ENCODE measurements around the gene ELMO3. TPM values are rescaled to one million over a fixed set of nuclear protein-coding genes. Genes with fewer than 3 reads are reported as not detected.

The ELMO3 gene
- total and polyA plus RNA-seq, 2 of the 4 experiments (the other 2 are of a cell fraction) = 0.36 to 1.6 TPM

GRCh38 chr16:67157892-67158635 lies 40.9 kb upstream of the ELMO3 start (continued):
- no peak for TF ChIP-seq CTCF (conservative IDR thresholded peaks at IDR 0.05; ENCODE audit: low read depth, low read length)
- TF ChIP-seq USF2 (IDR thresholded peaks at IDR 0.05; ENCODE audit: low read depth, low read length) = no peak
- no peak for TF ChIP-seq CEBPB (IDR thresholded peaks at IDR 0.05; ENCODE audit: low read depth, low read length)
- no peak for TF ChIP-seq CHD1 (IDR thresholded peaks at IDR 0.05; ENCODE audit: low read depth, low read length)

Data from IMR-90 (cell line).